Esophagus squamous epithelium (tissue), 5 donors: ENCODE measurements around the gene CHRM2. TPM values are rescaled to one million over a fixed set of nuclear protein-coding genes. Genes with fewer than 3 reads are reported as not detected.

Experiments used
- DNase-seq: peaks from one replicate; lab custom pipeline; 2025; lab: John Stamatoyannopoulos, UW
- H3K27ac ChIP-seq, 4 donors: fragments of 200-600 bp; sonication (generic); one replicate each; pipeline ENCODE4 v1.5.1; 2016 to 2019; ENCODE audit warnings: mild to moderate bottlenecking in 1 of 4
- H3K27me3 ChIP-seq, 4 donors: fragments of 200-600 bp; sonication (generic); 1 replicate in 3 of 4; 2 replicates in 1 of 4; pipeline versions ENCODE4 v1.5.1 to v1.6.0; 2017 to 2021; ENCODE audit warnings: antibody characterized with exemption in 1 of 4
- H3K36me3 ChIP-seq, 3 donors: fragments of 200-600 bp; sonication (generic); one replicate each; pipeline ENCODE4 v1.5.1; 2016 to 2019
- H3K4me1 ChIP-seq, 3 donors: fragments of 200-600 bp; sonication (generic); one replicate each; pipeline ENCODE4 v1.5.1; 2017 to 2019
- H3K4me3 ChIP-seq, 4 donors: fragments of 200-600 bp; sonication (generic); 1 replicate in 3 of 4; 2 replicates in 1 of 4; pipeline ENCODE4 v1.5.1; 2016 to 2019; ENCODE audit warnings: mild to moderate bottlenecking in 2 of 4, moderate library complexity in 1 of 4
- H3K9me3 ChIP-seq, 3 donors: fragments of 200-600 bp; sonication (generic); one replicate each; pipeline ENCODE4 v1.5.1; 2016 to 2019
- POLR2A ChIP-seq, 4 donors: fragments of 450-650 bp; IDR thresholded peaks; one replicate each; pipeline ENCODE4 v1.6.1; 2017; ENCODE audit warnings: antibody characterized with exemption in 4 of 4, mild to moderate bottlenecking in 4 of 4, moderate library complexity in 3 of 4
- WGBS, 2 donors: methylation state at CpG; one replicate each; pipeline ENCODE4 v1.1.5; 2018; 5-methylcytosine and 5-hydroxymethylcytosine counted together
- intact Hi-C: fragments of 100-400 bp; cut with DNase I; formaldehyde crosslinking; loops from one replicate; pipeline ENCODE4 v1.15.0; 2022
- total RNA-seq, 4 donors: library from RNA; depleted of rRNA; stranded (reverse); fragments of >200 nt; gene quantifications; one replicate each; pipeline ENCODE4 v1.1.0, GENCODE V29; 2016
- TF ChIP-seq, protein P1 (sequence below), 6 experiments: fragments of 450-650 bp in 4 of 6; fragments of 200-600 bp in 2 of 6; sonication (generic) in 2 of 6; IDR thresholded peaks; one replicate each; pipeline ENCODE4 v1.5.1; 2016 to 2019; ENCODE audit warnings: antibody characterized with exemption in 6 of 6, mild to moderate bottlenecking in 4 of 6, moderate library complexity in 4 of 6
- donor health status: DM: yes; HTN: yes; CAD: no.

The CHRM2 gene
- total RNA-seq, 4 donors from 2014 or later, result under 0.01 TPM; not detected in 3

DNA sequence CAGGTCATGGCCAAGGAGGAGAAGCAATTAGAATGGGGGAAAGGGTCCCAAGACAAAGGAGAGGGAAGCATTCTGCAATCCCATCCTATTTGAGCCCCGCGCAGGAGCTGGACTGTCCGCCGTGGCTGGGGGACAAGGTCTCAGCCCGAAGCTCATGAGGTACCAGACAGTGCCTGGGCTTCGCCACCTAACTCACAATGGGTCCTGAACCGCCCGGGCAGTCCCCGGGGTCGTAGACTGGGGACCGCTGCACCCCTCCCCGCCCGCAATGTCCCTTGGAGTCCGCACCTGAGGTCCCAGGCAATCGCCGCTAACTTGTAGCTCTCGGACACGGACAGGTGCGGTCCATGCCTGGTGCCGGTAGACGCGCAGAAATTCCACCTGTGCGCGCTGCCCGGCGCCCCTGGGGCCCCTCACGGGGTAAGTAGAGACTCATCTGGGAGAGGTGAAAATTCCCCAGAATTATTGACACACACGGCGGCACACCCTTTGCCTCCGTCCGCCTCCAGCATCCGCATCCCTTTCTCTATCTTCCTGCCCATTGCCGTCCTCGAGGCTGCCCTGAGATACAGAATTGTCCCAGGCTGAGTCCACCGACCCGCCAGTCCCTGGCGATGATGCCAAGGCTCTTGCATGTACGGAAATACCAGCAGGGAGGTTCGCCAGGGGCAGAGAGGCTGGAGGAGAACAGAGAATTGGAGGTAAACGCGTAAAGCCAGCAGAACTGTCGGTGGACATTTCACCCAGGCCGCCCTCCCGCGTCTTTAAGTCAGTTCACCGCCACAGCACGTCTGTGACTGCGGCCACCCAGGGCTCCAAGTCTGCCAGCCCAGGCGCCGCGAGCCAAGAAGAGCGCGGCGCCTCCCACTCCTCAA is 1.8 kb downstream of the CHRM2 start:
- Histone ChIP-seq H3K9me3 (no peaks in the 10 kb centered on the region), H3K4me1 (peaks cover 6 to 32% (median 15%) of the 10 kb centered on the region in 3 donors), H3K27me3 (peaks cover 0 to 68% (median 4%) of the 10 kb centered on the region in 4 donors), H3K4me3 (peak overlapping the region in 3 of 4 donors; percentile 32 to 54 (median 37)), H3K36me3 (no peaks in the 10 kb centered on the region), H3K27ac (no peak overlapping the region)
- 2 to 9% methylated on average over 29 to 31 of the region's 54 CpGs for WGBS, 2 donors
- intact Hi-C loops, result no loop called here
- no peak for DNase-seq
- TF ChIP-seq POLR2A (IDR thresholded peaks at IDR 0.05), result no peak
- TF ChIP-seq, protein P1, sequence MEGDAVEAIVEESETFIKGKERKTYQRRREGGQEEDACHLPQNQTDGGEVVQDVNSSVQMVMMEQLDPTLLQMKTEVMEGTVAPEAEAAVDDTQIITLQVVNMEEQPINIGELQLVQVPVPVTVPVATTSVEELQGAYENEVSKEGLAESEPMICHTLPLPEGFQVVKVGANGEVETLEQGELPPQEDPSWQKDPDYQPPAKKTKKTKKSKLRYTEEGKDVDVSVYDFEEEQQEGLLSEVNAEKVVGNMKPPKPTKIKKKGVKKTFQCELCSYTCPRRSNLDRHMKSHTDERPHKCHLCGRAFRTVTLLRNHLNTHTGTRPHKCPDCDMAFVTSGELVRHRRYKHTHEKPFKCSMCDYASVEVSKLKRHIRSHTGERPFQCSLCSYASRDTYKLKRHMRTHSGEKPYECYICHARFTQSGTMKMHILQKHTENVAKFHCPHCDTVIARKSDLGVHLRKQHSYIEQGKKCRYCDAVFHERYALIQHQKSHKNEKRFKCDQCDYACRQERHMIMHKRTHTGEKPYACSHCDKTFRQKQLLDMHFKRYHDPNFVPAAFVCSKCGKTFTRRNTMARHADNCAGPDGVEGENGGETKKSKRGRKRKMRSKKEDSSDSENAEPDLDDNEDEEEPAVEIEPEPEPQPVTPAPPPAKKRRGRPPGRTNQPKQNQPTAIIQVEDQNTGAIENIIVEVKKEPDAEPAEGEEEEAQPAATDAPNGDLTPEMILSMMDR (IDR thresholded peaks at IDR 0.05), result no peak

DNA sequence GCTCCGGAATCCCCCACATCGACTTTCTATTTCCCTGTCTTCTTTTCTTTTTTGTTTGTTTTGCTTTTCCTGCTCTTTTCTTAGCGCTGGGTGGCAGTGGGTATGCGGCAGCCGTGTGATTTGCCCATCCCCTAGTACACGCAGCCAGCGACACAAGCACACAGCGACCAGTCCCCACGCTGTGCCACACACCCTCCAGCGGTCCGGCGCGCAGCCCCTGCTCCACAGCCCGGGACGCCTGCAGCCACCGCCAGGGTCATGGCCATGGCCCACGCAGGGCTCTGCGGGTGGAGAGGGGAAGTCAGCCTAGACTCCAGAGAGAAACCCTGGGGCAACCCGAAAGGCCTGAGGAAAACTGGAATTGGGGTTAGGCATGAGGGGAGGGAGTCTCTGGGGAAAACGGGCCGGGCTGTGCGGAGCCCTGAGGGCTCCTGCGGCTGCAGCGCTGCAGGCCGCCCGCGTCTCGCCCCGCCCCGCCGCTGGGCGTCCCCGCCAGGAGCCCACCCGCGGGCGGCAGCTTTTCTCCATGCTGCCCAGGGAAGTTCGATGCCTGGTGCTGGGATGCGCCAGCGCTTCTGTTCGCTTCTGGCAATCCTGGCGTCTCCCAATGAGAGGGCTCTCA is 2.5 kb downstream of the CHRM2 start:
- no peak overlapping the region for H3K27ac ChIP-seq
- intact Hi-C loops, result no loop called here
- H3K9me3 ChIP-seq, result no peaks in the 10 kb centered on the region
- peaks cover 0 to 65% (median 4%) of the 10 kb centered on the region in 4 donors for H3K27me3 ChIP-seq
- WGBS, 2 donors, result 3 to 5% methylated on average over 3 to 7 of the region's 41 CpGs
- TF ChIP-seq, protein P1 (IDR thresholded peaks at IDR 0.05), result no peak
- TF ChIP-seq POLR2A (IDR thresholded peaks at IDR 0.05), result no peak
- no peaks in the 10 kb centered on the region for H3K36me3 ChIP-seq
- DNase-seq, result no peak
- H3K4me1 ChIP-seq, result peaks cover 6 to 32% (median 15%) of the 10 kb centered on the region in 3 donors
- peak overlapping the region in 3 of 4 donors; percentile 32 to 54 (median 37) for H3K4me3 ChIP-seq

DNA sequence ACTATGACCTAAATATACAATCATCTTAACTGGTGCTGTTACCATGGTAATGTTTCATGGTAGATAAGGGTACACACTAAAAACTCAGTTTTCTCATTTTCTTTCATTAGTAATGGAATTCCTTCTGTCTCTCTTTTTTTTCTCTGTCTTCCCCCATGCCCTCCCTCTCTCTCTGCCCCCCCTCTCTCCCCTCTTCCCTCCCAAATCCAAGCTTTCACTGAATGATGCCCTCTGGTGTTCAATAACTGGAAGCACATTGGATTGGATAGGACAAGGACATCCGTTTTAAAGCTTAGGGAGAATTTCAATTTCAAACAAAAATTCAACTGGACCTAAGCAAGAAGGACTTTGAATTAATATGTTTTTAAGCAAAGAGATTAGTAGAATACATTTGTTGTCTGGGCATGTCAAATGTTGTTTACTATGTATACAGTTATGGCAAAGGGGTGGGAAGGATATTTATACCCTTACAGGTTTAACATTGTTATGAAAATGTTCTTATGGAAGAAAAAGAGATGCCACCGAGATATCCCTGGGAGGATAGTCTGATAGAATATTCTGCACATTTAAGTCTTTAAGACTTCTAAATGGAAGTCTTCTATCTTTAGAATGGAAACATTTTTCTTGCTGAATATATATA is 6.1 kb downstream of the CHRM2 start:
- H3K4me3 ChIP-seq, result no peak overlapping the region
- no peaks in the 10 kb centered on the region for H3K9me3 ChIP-seq
- H3K27me3 ChIP-seq, result peaks cover 0 to 41% (median 2%) of the 10 kb centered on the region in 4 donors
- TF ChIP-seq, protein P1 (IDR thresholded peaks at IDR 0.05), result peak in 1 of 6 experiments; percentile 15
- no peak for TF ChIP-seq POLR2A (IDR thresholded peaks at IDR 0.05)
- no peak for DNase-seq
- H3K4me1 ChIP-seq, result peaks cover 0 to 20% (median 13%) of the 10 kb centered on the region in 3 donors
- intact Hi-C loops, result no loop called here
- H3K36me3 ChIP-seq, result no peaks in the 10 kb centered on the region
- WGBS, 2 donors, result 18 to 30% methylated on average over 2 of the region's 2 CpGs
- no peak overlapping the region for H3K27ac ChIP-seq

DNA sequence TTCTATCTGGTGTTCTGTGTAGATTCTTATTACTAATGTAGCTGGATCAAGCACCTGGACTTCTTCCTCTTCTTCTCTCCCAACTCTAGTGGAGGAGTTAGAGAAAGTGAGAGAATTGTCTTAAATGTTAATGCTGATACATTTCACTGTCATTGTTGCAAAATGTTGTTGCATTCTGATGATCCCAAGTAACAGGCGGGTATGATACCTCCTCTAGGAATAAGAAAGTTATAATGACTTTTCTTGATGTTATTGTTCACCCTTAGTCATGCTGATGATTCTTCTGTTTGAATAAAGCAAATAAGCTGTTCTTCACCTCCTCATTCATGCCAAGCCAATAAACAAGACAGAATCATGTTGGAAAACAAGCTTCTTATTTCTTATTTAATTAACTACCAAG is 9.1 kb downstream of the CHRM2 start:
- intact Hi-C loops, result no loop called here
- DNase-seq, result no peak
- H3K27ac ChIP-seq, result no peak overlapping the region
- H3K4me3 ChIP-seq, result no peak overlapping the region
- peaks cover 0 to 11% (median 0%) of the 10 kb centered on the region in 4 donors for H3K27me3 ChIP-seq
- WGBS, 2 donors, result 45 to 71% methylated on average over 1 of the region's 1 CpG
- H3K9me3 ChIP-seq, result no peaks in the 10 kb centered on the region
- no peak for TF ChIP-seq POLR2A (IDR thresholded peaks at IDR 0.05)
- TF ChIP-seq, protein P1 (IDR thresholded peaks at IDR 0.05), result no peak
- no peaks in the 10 kb centered on the region for H3K36me3 ChIP-seq
- H3K4me1 ChIP-seq, result no peaks in the 10 kb centered on the region
